Stimulated activated CD4-positive, alpha-beta T cell treated with anti-CD3 and anti-CD28 coated beads, Interleukin-4, amount 100 ng/mL, for 4 hours (primary cell): ENCODE results near the gene PIGU.
"Not testable (repeated sequence)": the region's sequence is repeated elsewhere in the genome, so short reads cannot be mapped to it uniquely, and the experiment has no call there.

Experiments
- DNase-seq, 2 experiments: peaks; one replicate each; pipeline ENCODE4 v3.0.0-alpha.2; 2020

The PIGU gene

DNA sequence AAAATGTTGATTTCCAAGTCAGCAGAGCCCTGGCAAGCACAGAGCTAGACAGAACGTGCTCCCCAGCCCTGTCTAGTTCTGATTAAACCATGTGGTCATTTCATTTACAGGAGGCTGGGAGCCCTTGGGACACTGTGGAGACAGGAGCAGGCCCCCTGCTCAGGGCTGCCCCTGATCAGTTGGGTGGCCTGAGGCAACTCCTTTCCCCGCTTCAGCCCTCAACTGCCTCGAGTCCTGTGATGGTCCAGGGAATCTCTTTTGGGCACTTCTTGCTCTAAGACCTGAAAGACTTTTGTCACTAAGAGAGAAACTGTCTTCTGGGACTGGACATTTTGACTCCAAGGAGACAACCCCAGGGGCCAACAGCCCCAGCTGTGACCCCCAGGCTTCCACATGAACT is 147.2 kb downstream of the PIGU start:
- DNase-seq: no peak

DNA sequence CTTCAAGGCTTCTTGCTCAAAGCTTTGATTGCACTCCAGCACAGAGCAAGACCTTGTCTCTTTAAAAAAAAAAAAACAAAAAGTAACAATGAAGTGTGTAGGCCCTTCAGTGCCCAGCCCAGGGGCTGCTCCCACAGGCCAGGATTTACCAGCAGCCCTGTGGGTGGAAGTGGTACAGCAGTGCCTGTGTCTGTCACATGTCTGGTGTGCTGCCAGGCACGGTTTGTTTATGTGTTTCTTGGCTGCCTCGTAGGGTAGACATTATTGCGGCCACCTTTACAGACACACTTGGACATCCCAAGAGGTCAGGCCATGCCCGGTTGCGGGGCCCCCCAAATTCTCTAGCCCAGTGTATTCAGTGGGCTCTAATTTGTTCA is 148.0 kb downstream of the PIGU start:
- no peak for DNase-seq

DNA sequence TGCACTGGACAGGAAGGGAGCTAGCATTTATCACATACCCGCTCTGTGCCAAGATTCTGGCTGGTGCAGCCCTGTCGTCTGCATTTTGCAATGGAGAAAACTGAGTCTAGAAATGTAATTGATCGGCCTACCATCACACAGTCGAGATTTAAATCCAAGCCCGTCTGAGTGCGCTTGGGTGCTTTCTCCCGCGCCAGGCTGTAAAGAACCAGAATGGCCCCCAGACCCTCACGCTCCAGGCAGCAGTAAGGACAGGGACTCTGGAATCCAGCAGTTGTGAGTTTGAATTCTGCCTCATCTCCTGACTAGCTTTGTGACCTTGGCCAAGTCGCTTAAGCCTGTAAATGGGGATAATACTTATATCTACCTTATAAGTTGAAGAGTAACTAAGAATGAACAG is 149.9 kb downstream of the PIGU start:
- DNase-seq: no peak

DNA sequence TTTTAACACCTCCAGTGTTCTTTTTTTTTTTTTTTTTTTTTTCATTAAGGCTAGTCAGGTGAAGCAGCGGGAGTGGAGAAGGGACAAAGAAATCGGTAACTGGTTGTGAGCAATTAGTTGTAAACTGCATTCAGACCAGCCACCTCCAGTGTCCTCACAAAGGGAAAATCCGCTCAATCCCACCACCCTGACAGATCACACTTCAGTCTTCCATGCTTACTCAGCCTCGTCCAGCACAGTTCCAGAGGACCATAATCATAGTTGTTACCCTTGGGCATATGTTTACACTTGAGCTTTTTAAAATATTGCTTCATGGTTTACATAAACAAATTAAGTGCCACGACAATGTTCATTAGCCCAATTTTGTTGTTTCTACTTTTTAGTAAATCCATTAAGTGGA is 150.4 kb downstream of the PIGU start:
- DNase-seq: no peak

DNA sequence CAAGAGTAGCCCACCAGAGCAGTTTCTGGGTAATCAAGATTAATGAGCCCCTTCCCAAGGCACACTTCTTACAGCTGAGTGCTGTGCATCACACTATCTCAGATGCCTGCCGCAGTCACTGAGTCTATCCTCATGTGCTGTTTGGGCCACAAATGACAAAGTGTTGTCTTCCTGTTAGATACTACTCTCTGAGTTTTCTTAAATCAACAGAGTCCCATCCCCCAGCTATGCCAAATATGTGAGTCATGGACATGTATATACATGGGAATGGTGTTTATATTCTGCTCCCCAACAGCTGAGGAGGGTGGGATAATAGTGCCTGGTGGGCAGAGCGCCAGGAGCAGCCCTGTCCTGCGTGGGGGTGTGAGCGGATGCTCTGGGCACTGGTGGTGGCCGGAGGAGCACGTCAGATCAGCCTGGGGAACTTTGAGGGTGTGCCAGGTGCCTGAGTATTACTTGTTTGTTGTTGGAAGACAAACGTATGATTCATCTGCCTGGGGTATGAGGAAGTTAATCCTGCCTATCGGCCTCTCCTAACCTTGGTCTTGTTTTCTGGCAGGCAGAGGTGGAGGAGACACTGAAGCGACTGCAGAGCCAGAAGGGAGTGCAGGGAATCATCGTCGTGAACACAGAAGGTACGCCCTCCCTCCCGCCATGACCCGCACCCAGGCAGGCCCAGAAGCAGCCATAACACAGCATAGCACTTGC is 151.0 kb downstream of the PIGU start:
- no peak for DNase-seq

DNA sequence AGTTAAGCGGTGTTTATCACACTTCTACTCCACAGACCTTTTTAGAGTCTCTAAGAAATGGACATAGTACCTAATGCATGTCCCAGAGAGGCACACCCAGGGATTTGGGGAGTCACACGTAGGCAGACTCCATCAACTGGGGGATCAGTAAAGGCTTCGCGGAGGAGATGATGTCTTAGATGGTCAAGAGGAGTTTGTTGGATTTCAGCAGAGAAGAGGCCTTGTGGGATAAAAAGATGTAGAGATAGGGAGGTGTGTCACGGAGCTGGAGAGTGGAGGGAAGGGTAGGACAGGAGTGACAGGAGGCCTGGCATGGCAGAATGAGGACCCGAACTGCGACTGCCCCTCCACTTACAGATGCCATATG is 151.6 kb downstream of the PIGU start:
- DNase-seq: no peak

DNA sequence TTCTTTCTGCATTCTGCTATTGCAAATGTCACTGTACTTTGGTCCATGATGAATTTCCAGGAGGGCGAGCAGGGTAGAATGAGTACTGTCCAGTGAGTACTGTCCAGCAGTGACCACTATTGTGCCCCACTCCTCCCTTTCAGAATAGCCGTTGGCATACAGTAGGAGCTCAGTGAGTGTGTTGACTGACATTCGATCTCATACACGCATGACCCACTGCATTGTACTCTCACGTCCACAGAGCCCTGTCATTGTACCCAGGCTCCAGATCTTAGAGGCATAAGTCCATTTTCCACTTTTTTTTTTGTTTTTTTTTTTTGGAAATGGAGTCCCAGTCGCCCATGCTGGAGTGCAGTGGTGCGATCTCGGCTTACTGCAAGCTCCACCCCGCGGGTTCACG is 152.5 kb downstream of the PIGU start:
- DNase-seq: no peak

DNA sequence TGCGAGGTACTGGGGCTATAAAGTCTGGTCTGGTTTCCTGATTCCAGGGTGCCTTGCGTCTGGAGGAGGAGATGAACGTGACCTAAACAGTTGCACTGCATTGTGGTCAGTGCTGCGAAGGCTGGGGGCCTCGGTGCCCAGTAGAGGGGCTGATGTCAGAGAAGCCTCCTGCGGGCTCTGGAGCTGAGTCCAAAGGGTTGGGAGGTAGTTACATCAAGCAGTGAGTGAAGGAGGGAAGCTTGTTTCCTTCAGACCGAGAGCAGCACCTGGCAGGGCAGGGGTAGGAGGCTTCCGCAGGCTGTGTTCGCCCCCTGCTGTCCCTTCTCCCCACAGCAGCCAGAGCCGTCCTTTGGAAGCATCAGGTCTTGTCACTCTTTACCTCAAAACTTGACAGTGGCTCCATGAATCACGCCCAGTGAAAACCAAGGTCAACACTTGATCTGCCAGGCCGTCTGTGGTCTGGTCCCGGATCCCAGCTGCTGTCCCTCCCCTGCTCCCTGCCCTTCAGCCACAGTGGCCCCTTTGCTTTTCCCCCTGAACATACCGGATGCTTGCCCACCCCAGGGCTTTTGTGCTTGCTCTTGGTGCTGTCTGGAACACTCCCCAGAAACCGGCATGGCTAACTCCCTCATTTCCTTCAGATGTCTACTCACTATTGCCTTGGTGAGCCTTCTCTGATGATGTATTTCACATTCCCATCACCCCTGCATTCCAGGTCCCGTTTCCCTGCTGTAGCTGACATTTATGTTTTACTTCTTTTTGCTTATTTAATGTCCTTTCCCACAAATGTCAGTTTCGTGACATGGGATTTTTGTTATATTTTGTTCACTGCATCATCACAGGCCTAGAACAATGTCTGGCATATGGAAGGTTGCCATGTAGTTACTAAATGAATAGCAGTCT is 153.7 kb downstream of the PIGU start:
- peak; percentile 37 for DNase-seq

DNA sequence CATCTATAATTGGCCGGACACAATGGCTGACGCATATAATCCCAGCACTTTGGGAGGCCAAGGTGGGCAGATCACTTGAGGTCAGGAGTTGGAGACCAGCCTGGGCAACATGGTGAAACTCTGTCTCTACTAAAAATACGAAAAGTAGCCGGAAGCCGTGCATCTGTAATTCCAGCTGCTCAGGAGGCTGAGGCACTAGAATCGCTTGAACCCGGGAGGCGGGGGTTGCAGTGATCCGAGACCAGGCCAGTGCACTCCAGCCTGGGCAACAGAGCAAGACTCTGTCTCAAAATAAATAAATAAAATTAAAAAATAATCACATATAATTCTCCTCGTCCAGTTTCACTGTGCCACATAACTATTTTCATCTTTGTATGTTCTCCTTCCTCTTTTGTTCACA is 157.1 kb downstream of the PIGU start:
- not testable (repeated sequence) for DNase-seq

DNA sequence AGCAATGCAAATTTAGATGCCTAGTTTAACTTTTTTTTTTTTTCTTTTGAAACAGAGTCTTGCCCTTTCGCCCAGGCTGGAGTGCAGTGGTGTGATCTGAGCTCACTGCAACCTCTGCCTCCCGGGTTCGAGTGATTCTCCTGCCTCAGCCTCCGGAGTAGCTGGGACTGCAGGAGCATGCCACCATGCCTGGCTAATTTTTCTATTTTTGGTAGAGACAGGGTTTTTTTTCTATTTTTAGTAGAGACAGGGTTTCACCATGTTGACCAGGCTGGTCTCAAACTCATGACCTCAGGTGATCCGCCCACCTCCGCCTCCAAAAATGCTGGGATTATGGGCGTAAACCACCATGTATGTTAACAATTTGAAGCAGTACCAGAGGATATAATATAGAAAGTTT is 158.0 kb downstream of the PIGU start:
- not testable (repeated sequence) for DNase-seq

DNA sequence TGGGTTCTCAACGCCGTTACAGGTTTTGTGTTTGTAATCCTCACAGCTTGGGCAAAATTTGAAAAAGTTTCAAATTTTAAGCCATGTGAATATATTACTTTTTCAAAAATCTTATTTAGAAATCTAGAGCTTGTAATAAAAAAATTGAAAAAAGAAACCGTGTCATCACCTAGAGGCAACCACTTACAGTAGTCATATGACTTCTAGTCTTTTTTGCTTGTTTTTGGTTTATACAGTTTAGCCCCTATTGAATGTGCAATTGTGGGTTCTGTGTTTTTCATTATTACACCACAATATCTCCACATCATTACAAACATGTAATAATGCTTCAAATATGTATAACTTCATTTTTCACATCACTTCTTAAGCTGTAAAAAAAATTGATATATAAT is 159.8 kb downstream of the PIGU start:
- no peak for DNase-seq

DNA sequence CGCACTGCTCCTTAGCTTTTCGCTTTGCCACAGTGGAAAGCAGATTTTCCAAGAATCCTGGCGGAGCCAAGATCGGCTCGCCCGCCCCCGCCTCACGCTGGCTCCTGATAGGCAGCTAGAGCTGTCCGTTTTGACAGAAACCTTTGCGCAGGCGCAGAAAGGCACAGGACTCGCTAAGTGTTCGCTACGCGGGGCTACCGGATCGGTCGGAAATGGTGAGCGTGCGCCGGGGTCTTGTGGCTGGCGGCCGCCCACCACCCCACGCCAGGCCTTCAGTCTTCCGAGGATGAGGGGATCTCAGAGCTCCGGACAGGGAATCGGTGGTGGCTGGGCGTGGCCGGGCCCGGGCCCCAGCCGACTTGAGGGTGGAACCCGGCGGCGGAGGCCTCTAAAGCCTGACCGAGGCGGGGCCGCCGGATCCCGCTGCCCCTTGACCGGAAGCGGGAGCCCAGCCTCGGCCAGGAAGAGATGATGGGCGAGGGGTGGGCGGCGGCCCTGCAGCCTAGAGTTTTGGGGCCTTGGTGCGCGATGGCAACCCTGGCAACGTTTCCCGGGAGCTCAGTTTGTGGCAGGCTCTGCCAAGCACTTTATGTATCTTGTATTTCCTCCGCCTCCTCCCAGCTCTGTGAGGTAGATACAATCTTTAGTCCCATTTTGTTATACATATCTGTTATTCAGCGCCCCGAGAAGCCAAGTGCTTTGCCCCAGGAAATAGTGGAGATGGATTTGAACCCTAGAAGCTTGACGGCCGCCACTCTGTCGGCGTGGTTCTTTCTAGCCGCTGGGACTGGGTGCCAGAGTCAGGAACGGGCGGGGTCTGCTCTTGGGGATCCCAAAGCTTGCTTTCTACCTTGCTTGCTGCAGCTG is 160.4 kb downstream of the PIGU start, which contains the start of gene DYNLRB1:
DYNLRB1 (plus strand) TSS at position 176 of the 867 bp plus-strand sequence; CDS start at position 213, 37 bp downstream.
- DNase-seq: peak; percentile 93

DNA sequence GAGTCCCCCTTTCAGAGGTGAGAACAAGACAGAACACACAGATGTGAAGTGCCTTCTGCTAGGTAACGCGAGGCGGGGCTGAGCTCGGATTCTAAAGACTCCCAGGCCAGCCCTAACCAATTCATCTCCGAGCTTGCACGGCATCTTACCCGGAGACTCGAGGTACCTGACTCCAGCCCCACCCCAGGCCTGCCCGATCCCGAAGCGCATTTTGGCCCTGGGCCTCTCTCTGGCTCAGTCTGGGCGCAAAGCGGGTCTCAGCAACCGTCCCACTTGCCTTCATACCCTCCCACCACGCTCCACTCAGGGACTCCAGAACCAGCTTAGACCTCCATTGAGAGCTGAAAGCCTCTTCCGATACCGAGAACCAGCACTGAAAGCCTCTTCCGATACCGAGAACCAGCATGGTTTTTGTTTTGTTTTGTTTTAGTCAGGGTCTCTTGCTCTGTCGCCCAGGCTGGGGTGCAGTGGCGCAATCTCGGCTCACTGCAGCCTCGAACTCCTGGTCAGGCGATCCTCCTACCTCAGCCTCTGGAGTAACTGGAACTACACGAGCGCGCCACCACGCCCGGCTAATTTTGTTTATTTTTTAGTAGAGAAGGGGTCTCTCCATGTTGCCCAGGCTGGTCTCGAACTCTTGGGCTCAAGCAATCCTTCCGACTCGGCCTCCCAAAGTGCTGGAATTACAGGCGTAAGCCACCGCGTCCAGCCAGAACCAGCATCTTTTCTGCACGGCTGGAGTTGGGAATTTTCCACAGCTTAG is 161.2 kb downstream of the PIGU start:
- peak; percentile 65 to 69 for DNase-seq

DNA sequence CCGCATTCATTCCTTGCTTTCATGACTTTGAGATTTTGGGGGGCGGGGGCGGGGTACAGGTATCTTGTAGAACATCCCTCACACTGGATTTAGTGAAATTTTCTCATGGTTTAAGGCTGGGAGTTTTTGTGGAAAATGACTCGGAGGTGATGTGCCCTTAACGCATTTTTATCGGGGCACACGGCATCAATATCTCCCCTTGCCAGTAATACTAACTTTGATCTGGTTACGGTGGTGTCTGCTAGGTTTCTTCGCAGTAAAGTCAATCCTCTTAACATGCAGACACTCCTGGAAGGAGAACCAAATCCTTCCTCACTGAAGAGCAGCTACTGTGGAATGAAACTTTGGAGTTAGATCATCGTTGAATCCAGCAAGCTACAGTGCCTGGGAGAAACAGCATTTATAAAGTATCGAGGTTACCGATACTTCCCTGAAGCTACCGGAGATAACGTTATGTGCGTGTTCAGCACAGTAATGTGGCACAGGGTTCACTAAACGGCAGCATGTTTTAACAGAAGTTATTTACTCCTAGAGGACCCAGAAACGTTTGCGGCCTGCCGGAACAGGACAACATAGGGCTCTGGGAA is 161.9 kb downstream of the PIGU start:
- no peak for DNase-seq

DNA sequence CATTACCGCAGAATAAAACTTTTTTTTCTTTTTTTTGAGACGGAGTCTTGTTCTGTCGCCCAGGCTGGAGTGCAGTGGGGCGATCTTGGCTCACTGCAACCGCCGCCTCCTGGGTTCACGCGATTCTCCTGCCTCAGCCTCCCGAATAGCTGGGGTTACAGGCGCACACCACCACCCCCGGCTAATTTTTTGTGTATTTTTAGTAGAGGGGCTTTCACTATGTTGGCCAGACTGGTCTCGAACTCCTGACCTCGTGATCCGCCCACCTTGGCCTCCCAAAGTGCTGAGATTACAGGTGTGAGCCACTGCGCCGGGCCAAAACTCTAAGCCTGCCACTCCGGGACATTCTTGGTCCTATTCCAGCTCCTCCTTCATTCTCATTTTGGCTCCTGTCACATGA is 162.9 kb downstream of the PIGU start:
- not testable (repeated sequence) for DNase-seq

DNA sequence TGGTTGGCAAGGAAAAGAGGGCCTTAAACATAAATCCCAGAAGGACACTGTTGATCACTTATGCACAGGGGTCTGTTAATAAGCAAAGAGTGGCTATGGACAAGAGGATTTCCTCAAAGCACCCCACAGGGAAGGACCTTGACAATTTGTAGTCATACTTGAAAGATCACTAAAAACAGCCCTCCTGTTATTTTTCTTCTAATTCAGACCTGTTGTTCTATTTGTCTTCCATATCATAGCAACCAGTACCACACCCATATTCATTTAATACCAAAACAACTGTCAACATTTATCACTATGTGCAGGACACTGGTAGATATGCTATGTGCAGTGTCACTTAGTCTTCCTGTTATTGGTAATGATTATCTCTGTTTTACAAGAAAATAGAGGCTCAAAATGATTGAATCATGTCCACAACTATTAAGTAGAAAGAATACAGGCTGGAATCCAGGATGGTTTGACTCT is 163.9 kb downstream of the PIGU start:
- DNase-seq: no peak

DNA sequence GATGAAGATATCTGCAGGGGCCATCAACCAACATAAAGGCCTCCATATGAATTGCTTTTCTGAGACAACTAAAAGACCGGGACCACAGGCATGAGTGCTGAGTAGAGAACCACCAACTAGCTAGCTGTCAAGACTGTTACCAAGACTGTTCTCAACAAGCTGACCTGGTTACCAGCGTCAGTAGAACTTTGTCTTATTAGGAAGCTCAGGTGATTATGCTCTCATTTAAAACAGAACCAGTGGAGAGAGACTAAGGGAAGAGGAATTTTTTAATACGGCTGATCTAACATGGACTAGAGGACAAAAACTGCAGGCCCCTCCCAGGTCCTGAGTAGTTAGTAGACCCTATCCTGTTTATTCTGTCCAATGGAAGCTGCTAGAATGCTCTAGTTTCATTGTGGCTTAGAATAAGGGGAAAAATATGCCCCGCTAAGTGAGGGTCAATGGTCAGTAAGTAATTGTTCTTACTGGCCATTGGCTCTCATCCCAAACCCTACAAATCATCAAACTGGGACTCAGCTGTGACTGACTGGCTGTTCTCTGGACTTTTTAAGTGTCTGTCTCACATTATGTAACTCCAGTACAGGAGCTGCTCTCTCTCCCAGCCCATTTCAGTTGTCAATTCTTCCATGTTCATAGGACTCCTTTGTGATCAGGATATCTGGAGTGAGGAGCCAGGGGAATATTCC is 164.5 kb downstream of the PIGU start:
- DNase-seq: no peak

DNA sequence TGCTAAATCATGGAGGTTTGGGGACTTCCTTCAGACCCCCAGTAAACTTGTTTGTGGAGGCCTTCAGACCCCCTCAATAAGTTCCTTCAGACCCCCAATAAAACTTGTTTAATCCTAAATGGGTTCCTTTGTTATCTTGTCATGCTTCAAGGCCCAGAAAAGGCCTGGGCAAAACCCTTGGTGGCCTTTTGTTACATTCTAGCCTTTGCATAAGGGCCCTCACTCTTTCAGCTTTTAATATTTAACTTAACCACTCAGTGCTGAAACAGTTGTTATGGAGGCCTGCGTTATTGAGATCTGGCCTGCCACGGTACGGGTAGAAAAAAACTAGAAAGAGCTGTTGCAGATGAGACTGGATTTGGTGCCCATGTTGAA is 165.0 kb downstream of the PIGU start:
- no peak for DNase-seq

DNA sequence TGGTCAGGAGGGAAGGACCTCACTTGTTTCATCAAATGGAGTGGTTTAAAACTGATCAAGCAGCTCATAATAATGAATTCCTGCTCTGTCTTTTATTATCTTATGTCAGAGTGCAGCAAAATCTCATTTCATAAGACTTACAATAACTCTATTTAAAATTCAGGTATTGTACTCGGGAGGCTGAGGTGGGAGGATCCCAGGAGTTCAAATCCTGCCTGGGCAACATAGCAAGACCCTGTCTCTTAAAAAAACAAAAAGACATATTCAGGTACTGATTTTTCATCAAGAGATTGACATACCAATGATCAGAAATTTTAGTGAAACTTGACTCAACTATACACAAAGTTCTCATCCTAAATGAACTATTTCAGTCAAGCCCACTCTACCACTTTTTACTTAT is 166.3 kb downstream of the PIGU start:
- no peak for DNase-seq
